H1 (cell line): ENCODE measurements around the gene AKT1. TPM values are rescaled to one million over a fixed set of nuclear protein-coding genes. Genes with fewer than 3 reads are reported as not detected.
A peak's percentile ranks its signal among the peaks of the same experiment; 100 is the strongest.

Experiments used
- BRCA1 ChIP-seq: IDR thresholded peaks from 2 replicates; pipeline ENCODE4 v1.6.1; 2012; ENCODE audit warnings: low read depth, low read length, improper control_type of control experiment
- CEBPB ChIP-seq: IDR thresholded peaks from 2 replicates; pipeline ENCODE4 v1.6.1; 2012; ENCODE audit warnings: low read depth, low read length
- CHD2 ChIP-seq: IDR thresholded peaks from 2 replicates; pipeline ENCODE4 v1.6.1; 2012; ENCODE audit warnings: low read length, improper control_type of control experiment
- CTBP2 ChIP-seq: IDR thresholded peaks from 2 replicates; pipeline ENCODE4 v1.7.0; 2011; ENCODE audit warnings: borderline replicate concordance, mild to moderate bottlenecking, moderate library complexity, mixed read lengths, low read length; ENCODE audit not compliant: insufficient read depth, insufficient read length
- E2F6 ChIP-seq: IDR thresholded peaks from 2 replicates; pipeline ENCODE4 v1.6.1; 2012; ENCODE audit warnings: inconsistent platforms
- FOSL1 ChIP-seq: IDR thresholded peaks from 2 replicates; pipeline ENCODE4 v1.6.1; 2011; ENCODE audit warnings: mild to moderate bottlenecking, low read depth, low read length, moderate library complexity; ENCODE audit not compliant: insufficient read depth
- MAFK ChIP-seq: IDR thresholded peaks from 2 replicates; pipeline ENCODE4 v1.6.1; 2012; ENCODE audit warnings: low read depth, mild to moderate bottlenecking, improper control_type of control experiment, low read length
- RAD21 ChIP-seq, 2 experiments: IDR thresholded peaks in 1 of 2; conservative IDR thresholded peaks in 1 of 2; 2 replicates each; pipeline ENCODE4 v1.6.1; 2011; ENCODE audit warnings: low read depth in 2 of 2, low read length in 2 of 2, improper control_type of control experiment in 1 of 2, inconsistent platforms in 1 of 2, mild to moderate bottlenecking in 1 of 2, moderate library complexity in 1 of 2
- SIX5 ChIP-seq: IDR thresholded peaks from 2 replicates; pipeline ENCODE4 v1.6.1; 2011; ENCODE audit warnings: mild to moderate bottlenecking, low read depth, low read length
- SP4 ChIP-seq: IDR thresholded peaks from 2 replicates; pipeline ENCODE4 v1.6.1; 2012; ENCODE audit warnings: low read length, inconsistent platforms
- polyA plus RNA-seq, 7 experiments: library from polyadenylated mRNA; depleted of rRNA in 3 of 7; stranded (reverse) in 5 of 7; unstranded in 2 of 7; fragments of >200 nt in 5 of 7; fragments of 200-250 nt in 2 of 7; gene quantifications; 1 replicate in 5 of 7; 2 replicates in 1 of 7; 4 replicates in 1 of 7; pipeline versions ENCODE4 v1.2.1 to v1.2.3, GENCODE V29; 2011 to 2013; ENCODE audit warnings: missing spikeins in 2 of 7, mixed read lengths in 2 of 7
- total RNA-seq: library from RNA; stranded (reverse); fragmentation: NEBNext Ultra II Directional; extraction: Animal tissue kit (Norgen Biotek cat#: 25700); gene quantifications from 2 replicates; pipeline ENCODE4 v1.2.1, GENCODE V29; 2021

AKT1 gene
- total and polyA plus RNA-seq, 2 of the 8 experiments (the other 6 are each of a cell fraction or from before 2014, with no cell fraction given), result 68.1 to 71.5 TPM

- TF ChIP-seq E2F6, result no peak
- peak; percentile 10 to 36; a peak in 2 of 4 replicates for TF ChIP-seq RAD21 (IDR thresholded peaks at IDR 0.05 in 1 of 2, conservative IDR thresholded peaks at IDR 0.05 in 1 of 2; ENCODE audit: low read depth in 2 of 2, low read length in 2 of 2)
- TF ChIP-seq SIX5, result no peak
- TF ChIP-seq FOSL1, result no peak
- no peak for TF ChIP-seq MAFK
- TF ChIP-seq CEBPB, result no peak
- no peak for TF ChIP-seq SP4
- no peak for TF ChIP-seq CTBP2
- no peak for TF ChIP-seq CHD2
- no peak for TF ChIP-seq BRCA1
Measured at GRCh38 chr14:104776961-104777807, 18.4 kb downstream of the AKT1 start (continued).
